ENCODE measurements around the gene NAP1L1.
"Not testable (repeated sequence)": the region's sequence is repeated elsewhere in the genome, so short reads cannot be mapped to it uniquely, and the experiment has no call there.

The NAP1L1 gene

GRCh38 chr12:75997658-75998057, 86.8 kb downstream of the NAP1L1 start:
- H3K27me3 ChIP-seq (ENCODE audit: insufficient read depth, low read length): no peaks in the 10 kb centered on the region
- no peak overlapping the region for H2AFZ ChIP-seq (ENCODE audit: low read depth, low read length)
- peaks cover 5% of the 10 kb centered on the region for H3K4me1 ChIP-seq (ENCODE audit: insufficient read depth, low read length)
- no peaks in the 10 kb centered on the region for H3K36me3 ChIP-seq (ENCODE audit: insufficient read depth, low read length)
- H3K4me3 ChIP-seq (ENCODE audit: low read length): no peak overlapping the region
- no peaks in the 10 kb centered on the region for H3K9me3 ChIP-seq (ENCODE audit: low read length)

DNA sequence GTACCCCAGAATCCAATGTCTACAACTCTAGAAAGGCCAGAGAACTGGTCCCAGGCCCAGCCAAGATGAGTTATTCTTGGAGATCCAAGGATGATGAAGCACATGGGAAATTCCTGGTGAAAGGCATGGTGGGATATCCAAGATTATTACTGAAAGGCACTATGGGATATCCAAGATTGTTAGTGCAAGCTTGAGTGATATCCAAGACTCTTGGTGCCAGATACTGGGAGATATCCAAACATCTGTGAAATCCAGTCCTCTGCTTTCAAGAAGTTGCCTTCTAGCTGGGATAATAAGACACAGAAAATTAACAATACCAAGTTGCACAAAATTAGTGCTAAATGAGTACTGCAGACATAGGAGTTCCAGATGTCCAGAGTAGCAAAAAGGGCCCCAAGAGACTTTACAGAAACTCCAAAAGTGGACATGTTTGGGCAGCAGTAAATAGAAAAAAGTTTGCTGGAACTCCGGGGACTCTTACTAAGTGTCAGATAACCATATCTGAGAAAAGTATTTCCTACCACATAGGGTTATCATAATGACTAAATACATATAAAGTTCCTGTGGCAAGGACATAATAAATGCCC, 87.5 kb downstream of the NAP1L1 start:
- no peaks in the 10 kb centered on the region for H3K36me3 ChIP-seq (ENCODE audit: insufficient read depth, low read length)
- H2AFZ ChIP-seq (ENCODE audit: low read depth, low read length): no peak overlapping the region
- H3K4me1 ChIP-seq (ENCODE audit: insufficient read depth, low read length): peaks cover 5% of the 10 kb centered on the region
- H3K27me3 ChIP-seq (ENCODE audit: insufficient read depth, low read length): no peaks in the 10 kb centered on the region
- no peaks in the 10 kb centered on the region for H3K9me3 ChIP-seq (ENCODE audit: low read length)
- no peak overlapping the region for H3K4me3 ChIP-seq (ENCODE audit: low read length)

- Histone ChIP-seq H3K4me3 (ENCODE audit: low read length) (no peak overlapping the region), H3K9me3 (ENCODE audit: low read length) (no peaks in the 10 kb centered on the region)
These were observed 88.8 kb downstream of the NAP1L1 start for GRCh38 chr12:75995691-75996090.

GRCh38 chr12:75994069-75994740, 90.3 kb downstream of the NAP1L1 start:
- Histone ChIP-seq H3K9me3 (ENCODE audit: low read length) (no peaks in the 10 kb centered on the region), H3K4me3 (ENCODE audit: low read length) (no peak overlapping the region), H3K36me3 (ENCODE audit: insufficient read depth, low read length) (no peaks in the 10 kb centered on the region), H3K4me1 (ENCODE audit: insufficient read depth, low read length) (peaks cover 5% of the 10 kb centered on the region), H3K27me3 (ENCODE audit: insufficient read depth, low read length) (no peaks in the 10 kb centered on the region), H2AFZ (ENCODE audit: low read depth, low read length) (no peak overlapping the region)

More at GRCh38 chr12:75995691-75996090, 88.8 kb downstream of the NAP1L1 start:
- Histone ChIP-seq H3K36me3 (ENCODE audit: insufficient read depth, low read length) (no peaks in the 10 kb centered on the region), H3K27me3 (ENCODE audit: insufficient read depth, low read length) (no peaks in the 10 kb centered on the region), H3K4me1 (ENCODE audit: insufficient read depth, low read length) (peaks cover 5% of the 10 kb centered on the region), H2AFZ (ENCODE audit: low read depth, low read length) (no peak overlapping the region)

GRCh38 chr12:75991753-75992152, 92.7 kb downstream of the NAP1L1 start:
- Histone ChIP-seq H3K36me3 (ENCODE audit: insufficient read depth, low read length) (no peaks in the 10 kb centered on the region), H3K27me3 (ENCODE audit: insufficient read depth, low read length) (no peaks in the 10 kb centered on the region), H3K4me1 (ENCODE audit: insufficient read depth, low read length) (peaks cover 5% of the 10 kb centered on the region), H2AFZ (ENCODE audit: low read depth, low read length) (no peak overlapping the region), H3K4me3 (ENCODE audit: low read length) (no peak overlapping the region), H3K9me3 (ENCODE audit: low read length) (no peaks in the 10 kb centered on the region)

DNA sequence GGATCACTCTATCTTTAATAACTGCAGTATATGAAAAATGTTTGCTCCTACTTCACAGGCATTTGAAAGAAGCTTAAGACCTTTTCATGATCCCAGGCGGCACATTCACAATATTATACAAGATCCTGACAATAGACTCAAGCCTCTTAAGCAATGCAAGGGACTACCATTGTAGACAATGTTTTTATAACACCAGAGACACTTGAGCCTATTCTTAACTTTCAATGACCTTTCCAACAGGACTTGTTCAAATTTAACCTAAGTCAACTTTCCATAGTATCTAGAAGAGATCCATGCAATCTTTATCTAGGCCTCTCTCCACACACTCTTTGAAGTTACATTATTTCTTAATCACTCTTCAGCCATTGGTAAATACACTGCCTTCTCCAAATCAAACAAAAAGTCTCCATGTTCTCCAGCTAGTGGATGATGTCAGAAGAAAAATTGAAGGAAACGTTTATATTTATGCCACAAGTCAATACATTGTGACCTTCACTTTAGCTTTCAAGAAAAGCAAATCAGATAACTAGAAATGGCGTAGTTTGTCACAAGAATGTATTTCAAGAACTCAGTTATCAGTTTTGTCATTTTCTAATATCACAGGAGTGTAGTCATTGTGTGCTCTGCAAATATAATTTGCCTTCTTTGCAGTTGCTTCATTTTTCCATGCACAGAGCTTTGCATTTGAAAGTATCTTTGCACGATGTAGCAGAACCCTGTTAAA, 94.1 kb downstream of the NAP1L1 start:
- no peaks in the 10 kb centered on the region for H3K36me3 ChIP-seq (ENCODE audit: insufficient read depth, low read length)
- no peaks in the 10 kb centered on the region for H3K27me3 ChIP-seq (ENCODE audit: insufficient read depth, low read length)
- H2AFZ ChIP-seq (ENCODE audit: low read depth, low read length): no peak overlapping the region
- H3K4me1 ChIP-seq (ENCODE audit: insufficient read depth, low read length): peaks cover 10% of the 10 kb centered on the region
- no peak overlapping the region for H3K4me3 ChIP-seq (ENCODE audit: low read length)
- no peaks in the 10 kb centered on the region for H3K9me3 ChIP-seq (ENCODE audit: low read length)

DNA sequence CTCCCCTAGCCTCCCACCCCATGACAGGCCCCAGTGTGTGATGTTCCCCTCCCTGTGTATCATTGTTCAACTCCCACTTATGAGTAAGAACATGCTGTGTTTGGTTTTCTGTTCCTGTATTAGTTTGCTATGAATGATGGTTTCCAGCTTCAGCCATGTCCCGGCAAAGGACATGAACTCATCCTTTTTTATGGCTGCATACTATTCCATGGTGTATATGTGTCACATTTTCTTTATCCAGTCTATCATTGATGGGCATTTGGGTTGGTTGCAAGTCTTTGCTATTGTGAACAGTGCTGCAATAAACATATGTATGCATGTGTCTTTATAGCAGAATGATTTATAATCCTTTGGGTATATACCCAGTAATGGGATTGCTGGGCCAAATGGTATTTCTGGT, 96.8 kb downstream of the NAP1L1 start:
- not testable (repeated sequence) for H3K4me3 ChIP-seq (ENCODE audit: low read length); H2AFZ ChIP-seq (ENCODE audit: low read depth, low read length); H3K27me3 ChIP-seq (ENCODE audit: insufficient read depth, low read length); H3K36me3 ChIP-seq (ENCODE audit: insufficient read depth, low read length); H3K9me3 ChIP-seq (ENCODE audit: low read length); H3K4me1 ChIP-seq (ENCODE audit: insufficient read depth, low read length)

All from neuron (in vitro differentiated cells).